WTC11 (cell line): ENCODE measurements around the gene AGFG2. TPM values are rescaled to one million over a fixed set of nuclear protein-coding genes. Genes with fewer than 3 reads are reported as not detected.
A peak's percentile ranks its signal among the peaks of the same experiment; 100 is the strongest.

Source experiments
- ATAC-seq: fragments of 200-7000 bp; cut with Tn5 transposase; 2 replicates; pipeline ENCODE4 v1.10.0; 2021; ENCODE audit warnings: mild to moderate bottlenecking, moderate library complexity
- CTCF ChIA-PET: fragments of 300-600 bp; sonication (Branson Sonifier 250); formaldehyde crosslinking; loops from one replicate; lab custom pipeline; 2021; ENCODE audit warnings: antibody characterized with exemption; lab: Charles Lee
- POLR2A ChIA-PET: fragments of 350-600 bp; sonication (Branson Sonifier 250); formaldehyde crosslinking; loops from one replicate; lab custom pipeline; 2021; ENCODE audit warnings: antibody characterized with exemption; lab: Charles Lee
- DNase-seq: peaks from one replicate; pipeline ENCODE4 v3.0.0; 2021; ENCODE audit warnings: low spot score
- H3K27ac Mint-ChIP-seq: 2 replicates; pipeline ENCODE4 v1.8.0; 2021; ENCODE audit warnings: mixed read lengths
- H3K27me3 Mint-ChIP-seq: 2 replicates; pipeline ENCODE4 v1.8.0; 2021; ENCODE audit warnings: low read depth, mild to moderate bottlenecking, moderate library complexity, mixed read lengths
- H3K36me3 Mint-ChIP-seq: 2 replicates; pipeline ENCODE4 v1.8.0; 2021; ENCODE audit warnings: mixed read lengths
- H3K4me1 Mint-ChIP-seq: 2 replicates; pipeline ENCODE4 v1.8.0; 2022; ENCODE audit warnings: mixed read lengths
- H3K4me3 Mint-ChIP-seq: 2 replicates; pipeline ENCODE4 v1.8.0; 2021; ENCODE audit warnings: mild to moderate bottlenecking, moderate library complexity, mixed read lengths
- H3K9me3 Mint-ChIP-seq: 2 replicates; pipeline ENCODE4 v1.8.0; 2021; ENCODE audit warnings: mixed read lengths
- CBFB ChIP-seq: sonication (generic); formaldehyde crosslinking; IDR thresholded peaks from 2 replicates; pipeline ENCODE4 v1.8.1; 2022; ENCODE audit warnings: mild to moderate bottlenecking, low read depth, missing genetic modification reagents
- CREM ChIP-seq: sonication (generic); formaldehyde crosslinking; IDR thresholded peaks from 2 replicates; pipeline ENCODE4 v1.8.1; 2022; ENCODE audit warnings: mild to moderate bottlenecking, missing genetic modification reagents, moderate library complexity
- FOXK1 ChIP-seq: sonication (generic); formaldehyde crosslinking; IDR thresholded peaks from 2 replicates; pipeline ENCODE4 v1.8.0; 2022; ENCODE audit warnings: mild to moderate bottlenecking, moderate library complexity, missing genetic modification reagents
- NFE2L1 ChIP-seq: sonication (generic); formaldehyde crosslinking; IDR thresholded peaks from 2 replicates; pipeline ENCODE4 v1.8.1; 2023; ENCODE audit warnings: missing genetic modification reagents
- NR2C2 ChIP-seq: sonication (generic); formaldehyde crosslinking; IDR thresholded peaks from 2 replicates; pipeline ENCODE4 v1.8.0; 2022; ENCODE audit warnings: mild to moderate bottlenecking, missing genetic modification reagents
- RORB ChIP-seq: fragments of 250-450 bp; sonication (Bioruptor Pico); IDR thresholded peaks from 2 replicates; pipeline ENCODE4 v1.9.0; 2021; ENCODE audit warnings: mild to moderate bottlenecking
- TCF7 ChIP-seq: sonication (generic); formaldehyde crosslinking; IDR thresholded peaks from 2 replicates; pipeline ENCODE4 v1.8.0; 2022; ENCODE audit warnings: mild to moderate bottlenecking, low read depth, missing genetic modification reagents, moderate library complexity
- ZBTB21 ChIP-seq: sonication (generic); formaldehyde crosslinking; IDR thresholded peaks from 2 replicates; pipeline ENCODE4 v1.8.1; 2023; ENCODE audit warnings: mild to moderate bottlenecking, missing genetic modification reagents, borderline replicate concordance
- ZNF138 ChIP-seq: sonication (generic); formaldehyde crosslinking; conservative IDR thresholded peaks from 2 replicates; pipeline ENCODE4 v1.8.1; 2022; ENCODE audit warnings: mild to moderate bottlenecking, moderate library complexity, missing genetic modification reagents
- ZNF263 ChIP-seq: sonication (generic); formaldehyde crosslinking; IDR thresholded peaks from 2 replicates; pipeline ENCODE4 v1.8.1; 2022; ENCODE audit warnings: low read depth, mild to moderate bottlenecking, moderate library complexity, missing genetic modification reagents
- ZNF396 ChIP-seq: fragments of 250-450 bp; sonication (Bioruptor Pico); IDR thresholded peaks from 2 replicates; pipeline ENCODE4 v1.8.0; 2021; ENCODE audit warnings: mild to moderate bottlenecking, moderate library complexity, borderline replicate concordance
- ZNF423 ChIP-seq: fragments of 250-450 bp; sonication (Bioruptor Pico); IDR thresholded peaks from 2 replicates; pipeline ENCODE4 v2.1.2; 2022; ENCODE audit warnings: mild to moderate bottlenecking, moderate library complexity
- total RNA-seq: library from RNA; stranded (reverse); gene quantifications from 3 replicates; pipeline ENCODE4 v1.2.3, GENCODE V29; 2021
- TF ChIP-seq, protein P1 (sequence below): sonication (generic); formaldehyde crosslinking; IDR thresholded peaks from 2 replicates; pipeline ENCODE4 v1.8.0; 2022; ENCODE audit warnings: missing genetic modification reagents
- TF ChIP-seq, protein P2 (sequence below): fragments of 250-450 bp; sonication (Bioruptor Pico); IDR thresholded peaks from 2 replicates; pipeline ENCODE4 v2.1.2; 2022; ENCODE audit warnings: mild to moderate bottlenecking, moderate library complexity
- TF ChIP-seq, protein P3 (sequence below): sonication (generic); formaldehyde crosslinking; IDR thresholded peaks from 2 replicates; pipeline ENCODE4 v1.8.1; 2023; ENCODE audit warnings: mild to moderate bottlenecking, moderate library complexity, missing genetic modification reagents
- TF ChIP-seq, protein P4 (sequence below): sonication (generic); formaldehyde crosslinking; IDR thresholded peaks from 2 replicates; pipeline ENCODE4 v1.8.1; 2022; ENCODE audit warnings: missing genetic modification reagents, borderline replicate concordance
- TF ChIP-seq, protein P5 (sequence below): sonication (generic); formaldehyde crosslinking; IDR thresholded peaks from 2 replicates; pipeline ENCODE4 v1.8.1; 2023; ENCODE audit warnings: mild to moderate bottlenecking, missing genetic modification reagents
- TF ChIP-seq, protein P6 (sequence below): fragments of 250-450 bp; sonication (Bioruptor Pico); IDR thresholded peaks from 2 replicates; pipeline ENCODE4 v1.8.0; 2021; ENCODE audit warnings: mild to moderate bottlenecking
- TF ChIP-seq, protein P7 (sequence below): fragments of 250-450 bp; sonication (Bioruptor Pico); IDR thresholded peaks from 2 replicates; pipeline ENCODE4 v1.9.0; 2021; ENCODE audit warnings: mild to moderate bottlenecking, borderline replicate concordance

Gene AGFG2
- total RNA-seq, 1 experiment from 2014 or later, result 6.4 TPM

DNA sequence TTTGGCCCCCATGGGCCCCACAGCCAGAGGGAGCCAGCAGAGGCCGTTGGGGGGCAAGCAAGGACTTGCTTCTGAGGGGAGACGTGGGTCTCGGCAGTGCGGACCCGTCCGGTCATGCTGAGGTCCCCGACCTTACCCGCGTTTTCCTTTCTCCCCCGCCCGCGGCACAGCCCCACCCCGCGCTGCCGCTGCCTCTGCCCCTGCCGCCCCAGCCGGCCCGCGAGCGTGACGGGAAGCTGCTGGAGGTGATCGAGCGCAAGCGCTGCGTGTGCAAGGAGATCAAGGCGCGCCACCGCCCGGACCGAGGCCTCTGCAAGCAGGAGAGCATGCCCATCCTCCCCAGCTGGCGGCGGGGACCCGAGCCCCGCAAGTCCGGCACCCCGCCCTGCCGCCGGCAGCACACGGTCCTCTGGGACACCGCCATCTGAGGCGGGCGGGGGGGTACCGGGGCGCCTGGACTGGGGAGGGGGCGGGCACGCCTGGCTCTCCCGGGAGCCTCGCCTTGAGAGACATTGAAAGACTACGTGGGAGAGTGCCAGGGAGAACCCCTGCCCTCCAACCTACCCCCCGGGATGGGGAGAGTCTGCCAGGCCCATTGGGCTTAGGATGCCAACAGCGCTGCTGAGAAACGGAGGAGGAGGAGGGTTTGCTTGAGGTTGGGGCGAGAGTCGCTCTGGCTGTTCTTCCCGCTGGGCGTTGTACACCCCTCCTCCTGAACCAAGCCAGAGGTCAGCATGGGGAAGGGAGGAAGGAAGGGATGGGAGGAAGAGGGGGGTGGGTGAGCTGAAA lies 45.3 kb upstream of the AGFG2 start (continued):
- TF ChIP-seq, protein P1, sequence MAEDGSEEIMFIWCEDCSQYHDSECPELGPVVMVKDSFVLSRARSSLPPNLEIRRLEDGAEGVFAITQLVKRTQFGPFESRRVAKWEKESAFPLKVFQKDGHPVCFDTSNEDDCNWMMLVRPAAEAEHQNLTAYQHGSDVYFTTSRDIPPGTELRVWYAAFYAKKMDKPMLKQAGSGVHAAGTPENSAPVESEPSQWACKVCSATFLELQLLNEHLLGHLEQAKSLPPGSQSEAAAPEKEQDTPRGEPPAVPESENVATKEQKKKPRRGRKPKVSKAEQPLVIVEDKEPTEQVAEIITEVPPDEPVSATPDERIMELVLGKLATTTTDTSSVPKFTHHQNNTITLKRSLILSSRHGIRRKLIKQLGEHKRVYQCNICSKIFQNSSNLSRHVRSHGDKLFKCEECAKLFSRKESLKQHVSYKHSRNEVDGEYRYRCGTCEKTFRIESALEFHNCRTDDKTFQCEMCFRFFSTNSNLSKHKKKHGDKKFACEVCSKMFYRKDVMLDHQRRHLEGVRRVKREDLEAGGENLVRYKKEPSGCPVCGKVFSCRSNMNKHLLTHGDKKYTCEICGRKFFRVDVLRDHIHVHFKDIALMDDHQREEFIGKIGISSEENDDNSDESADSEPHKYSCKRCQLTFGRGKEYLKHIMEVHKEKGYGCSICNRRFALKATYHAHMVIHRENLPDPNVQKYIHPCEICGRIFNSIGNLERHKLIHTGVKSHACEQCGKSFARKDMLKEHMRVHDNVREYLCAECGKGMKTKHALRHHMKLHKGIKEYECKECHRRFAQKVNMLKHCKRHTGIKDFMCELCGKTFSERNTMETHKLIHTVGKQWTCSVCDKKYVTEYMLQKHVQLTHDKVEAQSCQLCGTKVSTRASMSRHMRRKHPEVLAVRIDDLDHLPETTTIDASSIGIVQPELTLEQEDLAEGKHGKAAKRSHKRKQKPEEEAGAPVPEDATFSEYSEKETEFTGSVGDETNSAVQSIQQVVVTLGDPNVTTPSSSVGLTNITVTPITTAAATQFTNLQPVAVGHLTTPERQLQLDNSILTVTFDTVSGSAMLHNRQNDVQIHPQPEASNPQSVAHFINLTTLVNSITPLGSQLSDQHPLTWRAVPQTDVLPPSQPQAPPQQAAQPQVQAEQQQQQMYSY (CRISPR knock-in tag), result peak; percentile 75
- TF ChIP-seq ZNF263, result 0 out of 2 replicates have a peak, but pooled peaks have one; percentile 15
- TF ChIP-seq, protein P2, sequence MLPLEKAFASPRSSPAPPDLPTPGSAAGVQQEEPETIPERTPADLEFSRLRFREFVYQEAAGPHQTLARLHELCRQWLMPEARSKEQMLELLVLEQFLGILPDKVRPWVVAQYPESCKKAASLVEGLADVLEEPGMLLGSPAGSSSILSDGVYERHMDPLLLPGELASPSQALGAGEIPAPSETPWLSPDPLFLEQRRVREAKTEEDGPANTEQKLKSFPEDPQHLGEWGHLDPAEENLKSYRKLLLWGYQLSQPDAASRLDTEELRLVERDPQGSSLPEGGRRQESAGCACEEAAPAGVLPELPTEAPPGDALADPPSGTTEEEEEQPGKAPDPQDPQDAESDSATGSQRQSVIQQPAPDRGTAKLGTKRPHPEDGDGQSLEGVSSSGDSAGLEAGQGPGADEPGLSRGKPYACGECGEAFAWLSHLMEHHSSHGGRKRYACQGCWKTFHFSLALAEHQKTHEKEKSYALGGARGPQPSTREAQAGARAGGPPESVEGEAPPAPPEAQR, result no peak
- 0 out of 2 replicates have a peak, but pooled peaks have one; percentile 22 for TF ChIP-seq FOXK1 (CRISPR knock-in tag)
- TF ChIP-seq, protein P3, sequence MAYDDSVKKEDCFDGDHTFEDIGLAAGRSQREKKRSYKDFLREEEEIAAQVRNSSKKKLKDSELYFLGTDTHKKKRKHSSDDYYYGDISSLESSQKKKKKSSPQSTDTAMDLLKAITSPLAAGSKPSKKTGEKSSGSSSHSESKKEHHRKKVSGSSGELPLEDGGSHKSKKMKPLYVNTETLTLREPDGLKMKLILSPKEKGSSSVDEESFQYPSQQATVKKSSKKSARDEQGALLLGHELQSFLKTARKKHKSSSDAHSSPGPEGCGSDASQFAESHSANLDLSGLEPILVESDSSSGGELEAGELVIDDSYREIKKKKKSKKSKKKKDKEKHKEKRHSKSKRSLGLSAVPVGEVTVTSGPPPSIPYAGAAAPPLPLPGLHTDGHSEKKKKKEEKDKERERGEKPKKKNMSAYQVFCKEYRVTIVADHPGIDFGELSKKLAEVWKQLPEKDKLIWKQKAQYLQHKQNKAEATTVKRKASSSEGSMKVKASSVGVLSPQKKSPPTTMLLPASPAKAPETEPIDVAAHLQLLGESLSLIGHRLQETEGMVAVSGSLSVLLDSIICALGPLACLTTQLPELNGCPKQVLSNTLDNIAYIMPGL (CRISPR knock-in tag), result peak; percentile 58; the same call in 1 of the 2 replicates
- TF ChIP-seq CREM (CRISPR knock-in tag), result no peak

DNA sequence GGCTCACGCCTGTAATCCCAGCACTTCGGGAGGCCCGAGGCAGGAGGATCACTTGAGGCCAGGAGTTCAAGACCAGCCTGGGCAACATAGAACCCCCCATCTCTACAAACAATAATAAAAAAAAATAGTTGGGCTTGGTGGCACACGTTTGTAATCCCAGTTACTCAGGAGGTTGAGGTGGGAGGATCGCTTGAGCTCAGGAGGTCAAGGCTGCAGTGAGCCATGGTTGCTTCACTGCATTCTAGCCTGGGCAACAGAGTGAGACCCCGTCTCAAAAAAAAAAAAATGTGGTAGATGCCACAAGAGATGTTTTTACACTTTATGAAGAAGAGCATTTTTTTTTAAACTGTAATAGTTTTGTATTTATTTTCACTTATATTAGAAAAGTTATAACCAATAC lies 42.5 kb upstream of the AGFG2 start:
- POLR2A ChIA-PET, result interaction anchor here (0.7 kb wide), 1 partner anchor 67 kb away, joined by 3 read pairs; no protein-coding TSS in a partner anchor
- CTCF ChIA-PET, result interaction anchor here (1.0 kb wide), 1 partner anchor 67 kb away, joined by 3 read pairs; no protein-coding TSS in a partner anchor
- peaks cover 12% of the 10 kb centered on the region for H3K4me1 Mint-ChIP-seq
- no peaks in the 10 kb centered on the region for H3K36me3 Mint-ChIP-seq
- ATAC-seq (no peak), DNase-seq (no peak)
- peaks cover 18% of the 10 kb centered on the region for H3K27me3 Mint-ChIP-seq
- H3K27ac Mint-ChIP-seq, result no peak overlapping the region
- no peaks in the 10 kb centered on the region for H3K9me3 Mint-ChIP-seq
- H3K4me3 Mint-ChIP-seq, result no peak overlapping the region
- TF ChIP-seq, protein P4, sequence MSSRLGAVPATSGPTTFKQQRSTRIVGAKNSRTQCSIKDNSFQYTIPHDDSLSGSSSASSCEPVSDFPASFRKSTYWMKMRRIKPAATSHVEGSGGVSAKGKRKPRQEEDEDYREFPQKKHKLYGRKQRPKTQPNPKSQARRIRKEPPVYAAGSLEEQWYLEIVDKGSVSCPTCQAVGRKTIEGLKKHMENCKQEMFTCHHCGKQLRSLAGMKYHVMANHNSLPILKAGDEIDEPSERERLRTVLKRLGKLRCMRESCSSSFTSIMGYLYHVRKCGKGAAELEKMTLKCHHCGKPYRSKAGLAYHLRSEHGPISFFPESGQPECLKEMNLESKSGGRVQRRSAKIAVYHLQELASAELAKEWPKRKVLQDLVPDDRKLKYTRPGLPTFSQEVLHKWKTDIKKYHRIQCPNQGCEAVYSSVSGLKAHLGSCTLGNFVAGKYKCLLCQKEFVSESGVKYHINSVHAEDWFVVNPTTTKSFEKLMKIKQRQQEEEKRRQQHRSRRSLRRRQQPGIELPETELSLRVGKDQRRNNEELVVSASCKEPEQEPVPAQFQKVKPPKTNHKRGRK (CRISPR knock-in tag), result no peak
- TF ChIP-seq ZNF138 (no peak), NR2C2 (CRISPR knock-in tag) (no peak), ZNF423 (CRISPR knock-in tag) (no peak), NFE2L1 (CRISPR knock-in tag) (no peak), ZBTB21 (no peak), CBFB (CRISPR knock-in tag) (no peak), TCF7 (CRISPR knock-in tag) (no peak), RORB (no peak), ZNF396 (CRISPR knock-in tag) (no peak)
- TF ChIP-seq, protein P5, sequence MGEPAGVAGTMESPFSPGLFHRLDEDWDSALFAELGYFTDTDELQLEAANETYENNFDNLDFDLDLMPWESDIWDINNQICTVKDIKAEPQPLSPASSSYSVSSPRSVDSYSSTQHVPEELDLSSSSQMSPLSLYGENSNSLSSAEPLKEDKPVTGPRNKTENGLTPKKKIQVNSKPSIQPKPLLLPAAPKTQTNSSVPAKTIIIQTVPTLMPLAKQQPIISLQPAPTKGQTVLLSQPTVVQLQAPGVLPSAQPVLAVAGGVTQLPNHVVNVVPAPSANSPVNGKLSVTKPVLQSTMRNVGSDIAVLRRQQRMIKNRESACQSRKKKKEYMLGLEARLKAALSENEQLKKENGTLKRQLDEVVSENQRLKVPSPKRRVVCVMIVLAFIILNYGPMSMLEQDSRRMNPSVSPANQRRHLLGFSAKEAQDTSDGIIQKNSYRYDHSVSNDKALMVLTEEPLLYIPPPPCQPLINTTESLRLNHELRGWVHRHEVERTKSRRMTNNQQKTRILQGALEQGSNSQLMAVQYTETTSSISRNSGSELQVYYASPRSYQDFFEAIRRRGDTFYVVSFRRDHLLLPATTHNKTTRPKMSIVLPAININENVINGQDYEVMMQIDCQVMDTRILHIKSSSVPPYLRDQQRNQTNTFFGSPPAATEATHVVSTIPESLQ (CRISPR knock-in tag), result no peak
- TF ChIP-seq, protein P6, sequence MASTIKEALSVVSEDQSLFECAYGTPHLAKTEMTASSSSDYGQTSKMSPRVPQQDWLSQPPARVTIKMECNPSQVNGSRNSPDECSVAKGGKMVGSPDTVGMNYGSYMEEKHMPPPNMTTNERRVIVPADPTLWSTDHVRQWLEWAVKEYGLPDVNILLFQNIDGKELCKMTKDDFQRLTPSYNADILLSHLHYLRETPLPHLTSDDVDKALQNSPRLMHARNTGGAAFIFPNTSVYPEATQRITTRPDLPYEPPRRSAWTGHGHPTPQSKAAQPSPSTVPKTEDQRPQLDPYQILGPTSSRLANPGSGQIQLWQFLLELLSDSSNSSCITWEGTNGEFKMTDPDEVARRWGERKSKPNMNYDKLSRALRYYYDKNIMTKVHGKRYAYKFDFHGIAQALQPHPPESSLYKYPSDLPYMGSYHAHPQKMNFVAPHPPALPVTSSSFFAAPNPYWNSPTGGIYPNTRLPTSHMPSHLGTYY (CRISPR knock-in tag), result no peak
- TF ChIP-seq, protein P7, sequence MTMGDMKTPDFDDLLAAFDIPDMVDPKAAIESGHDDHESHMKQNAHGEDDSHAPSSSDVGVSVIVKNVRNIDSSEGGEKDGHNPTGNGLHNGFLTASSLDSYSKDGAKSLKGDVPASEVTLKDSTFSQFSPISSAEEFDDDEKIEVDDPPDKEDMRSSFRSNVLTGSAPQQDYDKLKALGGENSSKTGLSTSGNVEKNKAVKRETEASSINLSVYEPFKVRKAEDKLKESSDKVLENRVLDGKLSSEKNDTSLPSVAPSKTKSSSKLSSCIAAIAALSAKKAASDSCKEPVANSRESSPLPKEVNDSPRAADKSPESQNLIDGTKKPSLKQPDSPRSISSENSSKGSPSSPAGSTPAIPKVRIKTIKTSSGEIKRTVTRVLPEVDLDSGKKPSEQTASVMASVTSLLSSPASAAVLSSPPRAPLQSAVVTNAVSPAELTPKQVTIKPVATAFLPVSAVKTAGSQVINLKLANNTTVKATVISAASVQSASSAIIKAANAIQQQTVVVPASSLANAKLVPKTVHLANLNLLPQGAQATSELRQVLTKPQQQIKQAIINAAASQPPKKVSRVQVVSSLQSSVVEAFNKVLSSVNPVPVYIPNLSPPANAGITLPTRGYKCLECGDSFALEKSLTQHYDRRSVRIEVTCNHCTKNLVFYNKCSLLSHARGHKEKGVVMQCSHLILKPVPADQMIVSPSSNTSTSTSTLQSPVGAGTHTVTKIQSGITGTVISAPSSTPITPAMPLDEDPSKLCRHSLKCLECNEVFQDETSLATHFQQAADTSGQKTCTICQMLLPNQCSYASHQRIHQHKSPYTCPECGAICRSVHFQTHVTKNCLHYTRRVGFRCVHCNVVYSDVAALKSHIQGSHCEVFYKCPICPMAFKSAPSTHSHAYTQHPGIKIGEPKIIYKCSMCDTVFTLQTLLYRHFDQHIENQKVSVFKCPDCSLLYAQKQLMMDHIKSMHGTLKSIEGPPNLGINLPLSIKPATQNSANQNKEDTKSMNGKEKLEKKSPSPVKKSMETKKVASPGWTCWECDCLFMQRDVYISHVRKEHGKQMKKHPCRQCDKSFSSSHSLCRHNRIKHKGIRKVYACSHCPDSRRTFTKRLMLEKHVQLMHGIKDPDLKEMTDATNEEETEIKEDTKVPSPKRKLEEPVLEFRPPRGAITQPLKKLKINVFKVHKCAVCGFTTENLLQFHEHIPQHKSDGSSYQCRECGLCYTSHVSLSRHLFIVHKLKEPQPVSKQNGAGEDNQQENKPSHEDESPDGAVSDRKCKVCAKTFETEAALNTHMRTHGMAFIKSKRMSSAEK, result no peak
